K562 (cell line): Measurements from ENCODE around the gene RFNG. TPM values are rescaled to one million over a fixed set of nuclear protein-coding genes. Genes with fewer than 3 reads are reported as not detected.

Experiments used
- ATF4 ChIP-seq: fragments of 450-650 bp; formaldehyde crosslinking; IDR thresholded peaks from 2 replicates; pipeline ENCODE4 v1.4.0; 2022; ENCODE audit warnings: mild to moderate bottlenecking, moderate library complexity
- EGR1 ChIP-seq: fragments of 450-650 bp; conservative IDR thresholded peaks from 2 replicates; pipeline ENCODE4 v1.6.1; 2017; ENCODE audit warnings: mild to moderate bottlenecking
- ETV1 ChIP-seq: fragments of 450-650 bp; conservative IDR thresholded peaks from 2 replicates; pipeline ENCODE4 v1.6.1; 2016; ENCODE audit warnings: missing genetic modification characterization, control low read depth, low read depth, missing compliant biosample characterization
- FIP1L1 ChIP-seq: fragments of 200-400 bp; formaldehyde crosslinking; IDR thresholded peaks from 2 replicates; pipeline ENCODE4 v1.6.1; 2018; ENCODE audit warnings: mild to moderate bottlenecking, low read depth, low read length; ENCODE audit not compliant: poor library complexity, severe bottlenecking
- GATAD2A ChIP-seq: fragments of 450-650 bp; IDR thresholded peaks from 2 replicates; pipeline ENCODE4 v1.6.1; 2017
- GTF2E2 ChIP-seq: fragments of 200-800 bp; sonication (Bioruptor generic); IDR thresholded peaks from 2 replicates; pipeline ENCODE4 v1.6.1; 2016; ENCODE audit warnings: missing genetic modification characterization, missing compliant biosample characterization
- HIVEP1 ChIP-seq: fragments of 250-450 bp; sonication (Bioruptor Pico); IDR thresholded peaks from 2 replicates; pipeline ENCODE4 v1.4.0; 2020; ENCODE audit warnings: mild to moderate bottlenecking
- MAZ ChIP-seq, 2 experiments: fragments of 450-650 bp in 1 of 2; sonication (generic) in 1 of 2; formaldehyde crosslinking; IDR thresholded peaks in 1 of 2; conservative IDR thresholded peaks in 1 of 2; 2 replicates each; pipeline versions ENCODE4 v1.4.0 to v1.5.0; 2020; ENCODE audit warnings: mild to moderate bottlenecking in 1 of 2, missing genetic modification reagents in 1 of 2
- MYBL2 ChIP-seq, 2 experiments: fragments of 450-650 bp in 1 of 2; sonication (generic) in 1 of 2; formaldehyde crosslinking in 1 of 2; IDR thresholded peaks; 2 replicates each; pipeline versions ENCODE4 v1.6.1 to v1.8.1; 2017 to 2022; ENCODE audit warnings: borderline replicate concordance in 1 of 2, inconsistent platforms in 1 of 2, low read depth in 1 of 2, mild to moderate bottlenecking in 1 of 2, missing genetic modification reagents in 1 of 2, moderate library complexity in 1 of 2
- NFRKB ChIP-seq: fragments of 450-650 bp; IDR thresholded peaks from 2 replicates; pipeline ENCODE4 v1.6.1; 2016; ENCODE audit warnings: low read depth
- PHF8 ChIP-seq: fragments of 200-600 bp; sonication (generic); IDR thresholded peaks from 2 replicates; pipeline ENCODE4 v1.6.1; 2012; ENCODE audit warnings: mixed run types, mild to moderate bottlenecking, inconsistent platforms, low read length, moderate library complexity, borderline replicate concordance
- POLR2A ChIP-seq: fragments of 450-650 bp; conservative IDR thresholded peaks from 2 replicates; pipeline ENCODE4 v1.6.1; 2016
- SFPQ ChIP-seq: fragments of 200-400 bp; formaldehyde crosslinking; IDR thresholded peaks from 2 replicates; pipeline ENCODE4 v1.6.1; 2017; ENCODE audit warnings: mild to moderate bottlenecking, low read depth, low read length, moderate library complexity
- SMARCC2 ChIP-seq: fragments of 450-650 bp; IDR thresholded peaks from 2 replicates; pipeline ENCODE4 v1.6.1; 2017; ENCODE audit warnings: antibody characterized with exemption, moderate library complexity, mild to moderate bottlenecking, low read depth
- XRCC3 ChIP-seq: fragments of 450-650 bp; IDR thresholded peaks from 2 replicates; pipeline ENCODE4 v1.6.1; 2017; ENCODE audit warnings: mild to moderate bottlenecking, moderate library complexity
- ZBTB1 ChIP-seq: sonication (generic); formaldehyde crosslinking; IDR thresholded peaks from 2 replicates; pipeline ENCODE4 v1.8.1; 2023; ENCODE audit warnings: missing genetic modification reagents, low read depth, mild to moderate bottlenecking, borderline replicate concordance
- ZNF140 ChIP-seq: fragments of 250-450 bp; sonication (Bioruptor Pico); IDR thresholded peaks from 2 replicates; pipeline ENCODE4 v1.8.0; 2021; ENCODE audit warnings: moderate library complexity, mild to moderate bottlenecking, inconsistent platforms
- ZNF184 ChIP-seq: sonication (generic); formaldehyde crosslinking; IDR thresholded peaks from 2 replicates; pipeline ENCODE4 v1.5.0; 2020; ENCODE audit warnings: missing genetic modification reagents
- ZNF24 ChIP-seq: fragments of 450-650 bp; IDR thresholded peaks from 2 replicates; pipeline ENCODE4 v1.6.1; 2016
- polyA plus RNA-seq, 8 experiments: library from polyadenylated mRNA; depleted of rRNA in 4 of 8; stranded (reverse) in 5 of 8; unstranded in 3 of 8; fragments of >200 nt; fragmentation: Nextera tagmentation in 2 of 8; fragmentation: Illumina TruSeq in 1 of 8; extraction: Ambion mirVana in 2 of 8; extraction: Trizol in 1 of 8; gene quantifications; 2 replicates each; pipeline versions ENCODE4 v1.2.1 to v1.2.3, GENCODE V29; 2011 to 2014; ENCODE audit warnings: inconsistent platforms in 1 of 8, missing spikeins in 1 of 8
- total RNA-seq, 7 experiments: library from RNA; depleted of rRNA in 6 of 7; stranded (reverse); fragments of >200 nt in 6 of 7; fragmentation: Illumina TruSeq in 2 of 7; extraction: Trizol in 2 of 7; gene quantifications; 2 replicates each; pipeline versions ENCODE4 v1.2.1 to v1.2.3, GENCODE V29; 2011 to 2021; ENCODE audit warnings: low replicate concordance in 1 of 7
- TF ChIP-seq, protein P1 (sequence below): fragments of 250-450 bp; sonication (Bioruptor Pico); IDR thresholded peaks from 2 replicates; pipeline ENCODE4 v1.8.0; 2022; ENCODE audit warnings: moderate library complexity, mild to moderate bottlenecking, inconsistent platforms
- TF ChIP-seq, protein P2 (sequence below): fragments of 250-450 bp; sonication (Bioruptor Pico); IDR thresholded peaks from 2 replicates; pipeline ENCODE4 v1.5.0; 2020; ENCODE audit warnings: mild to moderate bottlenecking
- TF ChIP-seq, protein P3 (sequence below): fragments of 200-800 bp; sonication (Bioruptor generic); IDR thresholded peaks from 2 replicates; pipeline ENCODE4 v1.6.1; 2017; ENCODE audit warnings: missing genetic modification characterization, missing compliant biosample characterization

The RFNG gene
- total and polyA plus RNA-seq, 9 of the 15 experiments (the other 6 are each of a cell fraction or from before 2014, with no cell fraction given), result 0.32 to 32.8 (median 9.5) TPM

DNA sequence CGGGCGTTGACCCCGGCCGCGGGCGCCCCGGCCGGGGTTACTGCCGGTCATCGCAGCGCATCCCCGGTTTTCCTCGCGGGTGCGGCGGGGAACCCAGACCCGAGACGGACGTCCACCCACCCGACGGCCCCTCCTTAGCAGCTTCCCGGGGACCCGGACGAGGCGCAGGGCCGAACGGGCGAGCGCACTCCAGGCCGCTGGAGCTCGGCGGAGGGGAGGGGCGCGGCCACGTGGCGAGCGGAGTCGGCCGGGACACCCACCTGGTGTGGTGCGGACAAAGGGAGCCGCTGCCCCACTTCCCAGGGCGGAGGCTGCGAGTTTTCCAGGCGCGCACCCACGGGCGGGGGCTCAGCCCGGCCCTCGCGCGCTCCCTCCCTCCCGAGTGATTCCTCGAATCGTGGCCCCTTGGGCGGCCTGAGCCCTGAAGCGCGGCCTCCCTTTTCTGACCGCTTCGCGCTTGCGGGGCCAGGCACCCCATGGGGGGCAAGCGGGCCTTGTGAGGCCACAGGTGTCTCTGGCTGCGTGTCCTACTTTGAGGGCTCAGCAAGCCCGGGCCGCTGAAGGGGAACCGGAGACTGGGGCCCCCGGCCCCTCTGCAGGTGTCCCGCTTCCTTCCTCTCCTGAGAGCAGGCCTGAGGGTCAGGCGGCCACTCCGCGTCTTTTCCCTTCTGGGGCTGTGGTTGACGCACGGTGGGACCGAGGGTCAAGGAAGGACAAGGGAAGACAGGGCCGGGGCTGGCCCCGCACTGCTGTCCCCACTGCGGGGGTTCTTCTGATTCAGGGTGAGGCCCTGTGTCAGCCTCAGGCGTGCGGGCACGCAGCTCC, 47.5 kb upstream of the RFNG start (continued):
- TF ChIP-seq EGR1 (peak; percentile 33; the same call in 1 of the 2 replicates), MAZ (CRISPR knock-in tag; conservative IDR thresholded peaks at IDR 0.05 in 1 of 2, IDR thresholded peaks at IDR 0.05 in 1 of 2) (peak; percentile 56 to 72; a peak in 3 of 4 replicates), MYBL2 (IDR thresholded peaks at IDR 0.05; ENCODE audit: low read depth) (no peak), MYBL2 (CRISPR knock-in tag; IDR thresholded peaks at IDR 0.05; ENCODE audit: borderline replicate concordance) (no peak), NFRKB (peak; percentile 82; the same call in 1 of the 2 replicates), PHF8 (peak; percentile 73; the same call in 1 of the 2 replicates), ETV1 (no peak), SFPQ (no peak), XRCC3 (no peak), ZNF184 (CRISPR knock-in tag) (no peak), ATF4 (CRISPR knock-in tag) (peak; percentile 4; the same call in 1 of the 2 replicates), GTF2E2 (0 out of 2 replicates have a peak, but pooled peaks have one; percentile 21), ZBTB1 (CRISPR knock-in tag) (peak; percentile 83; the same call in 1 of the 2 replicates), SMARCC2 (no peak), FIP1L1 (peak; percentile 56), HIVEP1 (CRISPR knock-in tag) (no peak), POLR2A (peak; percentile 50), ZNF140 (CRISPR knock-in tag) (no peak), ZNF24 (no peak), GATAD2A (peak; percentile 50; the same call in 1 of the 2 replicates)
- TF ChIP-seq, protein P1, sequence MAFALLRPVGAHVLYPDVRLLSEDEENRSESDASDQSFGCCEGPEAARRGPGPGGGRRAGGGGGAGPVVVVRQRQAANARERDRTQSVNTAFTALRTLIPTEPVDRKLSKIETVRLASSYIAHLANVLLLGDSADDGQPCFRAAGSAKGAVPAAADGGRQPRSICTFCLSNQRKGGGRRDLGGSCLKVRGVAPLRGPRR (CRISPR knock-in tag), result no peak
- TF ChIP-seq, protein P2, sequence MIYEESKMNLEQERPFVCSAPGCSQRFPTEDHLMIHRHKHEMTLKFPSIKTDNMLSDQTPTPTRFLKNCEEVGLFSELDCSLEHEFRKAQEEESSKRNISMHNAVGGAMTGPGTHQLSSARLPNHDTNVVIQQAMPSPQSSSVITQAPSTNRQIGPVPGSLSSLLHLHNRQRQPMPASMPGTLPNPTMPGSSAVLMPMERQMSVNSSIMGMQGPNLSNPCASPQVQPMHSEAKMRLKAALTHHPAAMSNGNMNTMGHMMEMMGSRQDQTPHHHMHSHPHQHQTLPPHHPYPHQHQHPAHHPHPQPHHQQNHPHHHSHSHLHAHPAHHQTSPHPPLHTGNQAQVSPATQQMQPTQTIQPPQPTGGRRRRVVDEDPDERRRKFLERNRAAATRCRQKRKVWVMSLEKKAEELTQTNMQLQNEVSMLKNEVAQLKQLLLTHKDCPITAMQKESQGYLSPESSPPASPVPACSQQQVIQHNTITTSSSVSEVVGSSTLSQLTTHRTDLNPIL, result no peak
- TF ChIP-seq, protein P3, sequence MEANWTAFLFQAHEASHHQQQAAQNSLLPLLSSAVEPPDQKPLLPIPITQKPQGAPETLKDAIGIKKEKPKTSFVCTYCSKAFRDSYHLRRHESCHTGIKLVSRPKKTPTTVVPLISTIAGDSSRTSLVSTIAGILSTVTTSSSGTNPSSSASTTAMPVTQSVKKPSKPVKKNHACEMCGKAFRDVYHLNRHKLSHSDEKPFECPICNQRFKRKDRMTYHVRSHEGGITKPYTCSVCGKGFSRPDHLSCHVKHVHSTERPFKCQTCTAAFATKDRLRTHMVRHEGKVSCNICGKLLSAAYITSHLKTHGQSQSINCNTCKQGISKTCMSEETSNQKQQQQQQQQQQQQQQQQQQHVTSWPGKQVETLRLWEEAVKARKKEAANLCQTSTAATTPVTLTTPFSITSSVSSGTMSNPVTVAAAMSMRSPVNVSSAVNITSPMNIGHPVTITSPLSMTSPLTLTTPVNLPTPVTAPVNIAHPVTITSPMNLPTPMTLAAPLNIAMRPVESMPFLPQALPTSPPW (CRISPR knock-in tag), result no peak
